OCI-LY1 (cell line): ENCODE measurements around the gene CD84.

ENCODE experiments used
- H2AFZ ChIP-seq: fragments of 200-600 bp; sonication (generic), shearing (Covaris generic); 2 replicates; pipeline ENCODE4 v1.6.0; 2014; ENCODE audit warnings: antibody characterized with exemption, mild to moderate bottlenecking, low read length
- H3F3A ChIP-seq: fragments of 200-600 bp; sonication (generic), shearing (Covaris generic); 2 replicates; pipeline ENCODE4 v1.6.0; 2014; ENCODE audit warnings: mild to moderate bottlenecking, antibody characterized with exemption, low read length, moderate library complexity; ENCODE audit not compliant: insufficient read depth
- H3K27ac ChIP-seq: fragments of 200-600 bp; sonication (generic); 2 replicates; pipeline ENCODE4 v1.5.1; 2014; ENCODE audit warnings: low read length, mixed run types, mild to moderate bottlenecking, low read depth; ENCODE audit not compliant: poor library complexity, severe bottlenecking
- H3K27me3 ChIP-seq: fragments of 200-600 bp; sonication (generic); 2 replicates; pipeline ENCODE4 v1.6.0; 2014; ENCODE audit warnings: antibody characterized with exemption, mild to moderate bottlenecking, low read length, moderate library complexity; ENCODE audit not compliant: insufficient read depth
- H3K36me3 ChIP-seq: fragments of 200-600 bp; sonication (generic); 2 replicates; pipeline ENCODE4 v1.6.1; 2014; ENCODE audit warnings: mild to moderate bottlenecking, antibody characterized with exemption, low read length, moderate library complexity, mixed read lengths; ENCODE audit not compliant: insufficient read depth
- H3K4me1 ChIP-seq: fragments of 200-600 bp; sonication (generic); 2 replicates; pipeline ENCODE4 v1.5.1; 2014; ENCODE audit warnings: mild to moderate bottlenecking, low read length, moderate library complexity; ENCODE audit not compliant: insufficient read depth, severe bottlenecking
- H3K4me2 ChIP-seq: fragments of 200-600 bp; sonication (generic), shearing (Covaris generic); 2 replicates; pipeline ENCODE4 v1.6.1; 2014; ENCODE audit warnings: low read length
- H3K4me3 ChIP-seq: fragments of 200-600 bp; sonication (generic); 2 replicates; pipeline ENCODE4 v1.5.1; 2014; ENCODE audit warnings: low read length, low read depth, mild to moderate bottlenecking, mixed read lengths; ENCODE audit not compliant: poor library complexity, severe bottlenecking
- H3K79me2 ChIP-seq: fragments of 200-600 bp; shearing (Covaris generic); 2 replicates; pipeline ENCODE4 v1.6.1; 2016; ENCODE audit warnings: mixed run types, low read length, mixed read lengths; ENCODE audit not compliant: insufficient read depth
- H3K9ac ChIP-seq: fragments of 200-600 bp; sonication (generic), shearing (Covaris generic); 2 replicates; pipeline ENCODE4 v1.6.1; 2014; ENCODE audit warnings: mild to moderate bottlenecking, low read length, mixed read lengths
- H3K9me2 ChIP-seq: fragments of 200-600 bp; sonication (generic), shearing (Covaris generic); 2 replicates; pipeline ENCODE4 v1.6.1; 2014; ENCODE audit warnings: low read depth, mild to moderate bottlenecking, low read length, mixed read lengths
- H3K9me3 ChIP-seq: fragments of 200-600 bp; shearing (Covaris generic); 2 replicates; pipeline ENCODE4 v1.6.1; 2014; ENCODE audit warnings: low read length, mixed read lengths
- H4K20me1 ChIP-seq: fragments of 200-600 bp; sonication (generic), shearing (Covaris generic); 2 replicates; pipeline ENCODE4 v1.6.0; 2016; ENCODE audit warnings: mild to moderate bottlenecking, low read length; ENCODE audit not compliant: insufficient read depth
- EZH2 ChIP-seq: fragments of 200-600 bp; sonication (generic), shearing (Covaris generic); IDR thresholded peaks from 2 replicates; pipeline ENCODE4 v1.8.0; 2017; ENCODE audit warnings: borderline replicate concordance, mixed run types, mild to moderate bottlenecking, antibody characterized with exemption, low read length, moderate library complexity, mixed read lengths
- TF ChIP-seq, protein P1 (sequence below): fragments of 200-600 bp; sonication (generic), shearing (Covaris generic); IDR thresholded peaks from 2 replicates; pipeline ENCODE4 v1.5.1; 2017; ENCODE audit warnings: mild to moderate bottlenecking, antibody characterized with exemption, low read length, moderate library complexity, mixed read lengths

The CD84 gene

GRCh38 chr1:160622501-160623226 lies 43.4 kb upstream of the CD84 start:
- Histone ChIP-seq H3K4me3 (no peak overlapping the region), H3K9me3 (no peaks in the 10 kb centered on the region), H4K20me1 (no peaks in the 10 kb centered on the region), H3K9ac (no peak overlapping the region), H3K27me3 (no peaks in the 10 kb centered on the region), H3K36me3 (no peaks in the 10 kb centered on the region), H3K4me2 (no peak overlapping the region; the same call in 1 of the 2 replicates), H3K9me2 (no peaks in the 10 kb centered on the region), H2AFZ (no peak overlapping the region), H3K4me1 (peaks cover 79% of the 10 kb centered on the region), H3K27ac (peak overlapping the region; percentile 82), H3K79me2 (no peaks in the 10 kb centered on the region), H3F3A (peaks cover 8% of the 10 kb centered on the region; the same call in 1 of the 2 replicates)
- TF ChIP-seq, protein P1, sequence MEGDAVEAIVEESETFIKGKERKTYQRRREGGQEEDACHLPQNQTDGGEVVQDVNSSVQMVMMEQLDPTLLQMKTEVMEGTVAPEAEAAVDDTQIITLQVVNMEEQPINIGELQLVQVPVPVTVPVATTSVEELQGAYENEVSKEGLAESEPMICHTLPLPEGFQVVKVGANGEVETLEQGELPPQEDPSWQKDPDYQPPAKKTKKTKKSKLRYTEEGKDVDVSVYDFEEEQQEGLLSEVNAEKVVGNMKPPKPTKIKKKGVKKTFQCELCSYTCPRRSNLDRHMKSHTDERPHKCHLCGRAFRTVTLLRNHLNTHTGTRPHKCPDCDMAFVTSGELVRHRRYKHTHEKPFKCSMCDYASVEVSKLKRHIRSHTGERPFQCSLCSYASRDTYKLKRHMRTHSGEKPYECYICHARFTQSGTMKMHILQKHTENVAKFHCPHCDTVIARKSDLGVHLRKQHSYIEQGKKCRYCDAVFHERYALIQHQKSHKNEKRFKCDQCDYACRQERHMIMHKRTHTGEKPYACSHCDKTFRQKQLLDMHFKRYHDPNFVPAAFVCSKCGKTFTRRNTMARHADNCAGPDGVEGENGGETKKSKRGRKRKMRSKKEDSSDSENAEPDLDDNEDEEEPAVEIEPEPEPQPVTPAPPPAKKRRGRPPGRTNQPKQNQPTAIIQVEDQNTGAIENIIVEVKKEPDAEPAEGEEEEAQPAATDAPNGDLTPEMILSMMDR, result no peak
- TF ChIP-seq EZH2, result no peak

GRCh38 chr1:160621633-160622413 lies 42.5 kb upstream of the CD84 start:
- Histone ChIP-seq H3K4me3 (no peak overlapping the region), H3K79me2 (no peaks in the 10 kb centered on the region), H3K9me3 (no peaks in the 10 kb centered on the region), H3K27me3 (no peaks in the 10 kb centered on the region), H2AFZ (no peak overlapping the region), H3K27ac (peak overlapping the region; percentile 82), H3K9me2 (no peaks in the 10 kb centered on the region), H3F3A (peaks cover 8% of the 10 kb centered on the region; the same call in 1 of the 2 replicates), H3K4me2 (peak overlapping the region; percentile 22; the same call in 1 of the 2 replicates), H3K9ac (peak overlapping the region; percentile 36), H3K4me1 (peaks cover 72% of the 10 kb centered on the region), H3K36me3 (no peaks in the 10 kb centered on the region), H4K20me1 (no peaks in the 10 kb centered on the region)
- TF ChIP-seq EZH2, result no peak

DNA sequence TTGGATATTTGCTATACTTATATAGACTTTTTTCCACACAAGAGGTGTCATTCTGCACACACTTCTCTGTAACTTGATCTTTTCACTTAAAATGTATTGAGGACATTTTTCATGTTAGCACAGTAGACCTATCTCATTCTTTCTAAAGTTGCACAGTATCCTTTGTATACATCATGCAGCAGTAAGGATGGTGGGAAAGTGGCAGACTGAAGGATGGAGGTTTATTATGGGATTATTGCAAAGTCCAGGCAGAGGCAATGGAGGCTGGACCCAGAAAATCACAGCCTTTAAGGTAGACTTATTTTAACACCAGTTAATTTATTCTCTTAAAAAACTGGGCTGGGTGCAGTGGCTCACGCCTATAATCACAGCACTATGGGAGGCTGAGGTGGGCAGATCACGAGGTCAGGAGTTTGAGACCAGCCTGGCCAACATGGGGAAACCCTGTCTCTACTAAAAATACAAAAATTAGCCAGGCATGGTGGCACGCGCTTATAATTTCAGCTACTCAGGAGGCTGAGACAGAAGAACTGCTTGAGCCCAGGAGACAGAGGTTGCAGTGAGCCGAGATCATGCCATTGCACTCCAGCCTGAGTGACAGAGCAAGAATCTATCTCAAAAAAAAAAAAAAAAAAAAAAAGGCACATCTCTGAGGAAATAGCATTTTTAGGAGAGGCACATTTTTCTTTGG lies 41.8 kb upstream of the CD84 start:
- Histone ChIP-seq H3K4me1 (peaks cover 65% of the 10 kb centered on the region), H3K9me2 (no peaks in the 10 kb centered on the region), H3K9me3 (no peaks in the 10 kb centered on the region), H3K4me2 (peak overlapping the region; percentile 22; the same call in 1 of the 2 replicates), H3K9ac (peak overlapping the region; percentile 36), H3K27ac (peak overlapping the region; percentile 82), H2AFZ (no peak overlapping the region), H3K36me3 (no peaks in the 10 kb centered on the region), H3K4me3 (no peak overlapping the region), H3K27me3 (no peaks in the 10 kb centered on the region), H4K20me1 (no peaks in the 10 kb centered on the region), H3F3A (peaks cover 8% of the 10 kb centered on the region; the same call in 1 of the 2 replicates), H3K79me2 (no peaks in the 10 kb centered on the region)
- TF ChIP-seq EZH2, result no peak
- TF ChIP-seq, protein P1, result no peak
